HL-60 (cell line): ENCODE data around the gene RHCG.

Source experiments
- DNase-seq, 2 experiments: peaks; one replicate each; pipeline ENCODE4 v3.0.0-alpha.2; 2010 to 2020; ENCODE audit warnings: low read depth in 1 of 2, low spot score in 1 of 2
- H3K27ac ChIP-seq: fragments of 250-450 bp; sonication (Bioruptor Pico); replicated peaks from 2 replicates; pipeline ENCODE4 v1.5.1; 2020; ENCODE audit warnings: mild to moderate bottlenecking, moderate library complexity
- H3K27me3 ChIP-seq: fragments of 250-450 bp; sonication (Bioruptor Pico); 2 replicates; pipeline ENCODE4 v1.5.1; 2021; ENCODE audit warnings: mild to moderate bottlenecking, moderate library complexity; ENCODE audit not compliant: insufficient read depth, poor library complexity, severe bottlenecking
- H3K4me3 ChIP-seq: replicated peaks from 2 replicates; pipeline ENCODE4 v1.5.1; 2011; ENCODE audit warnings: mild to moderate bottlenecking, control low read depth, low read length; ENCODE audit not compliant: insufficient read depth
- CTCF ChIP-seq: IDR thresholded peaks from one replicate; pipeline ENCODE4 v1.5.1; 2011; ENCODE audit warnings: low read length, control low read depth, inconsistent platforms; ENCODE audit not compliant: insufficient read depth
- GABPA ChIP-seq: IDR thresholded peaks from 2 replicates; pipeline ENCODE4 v1.6.1; 2012; ENCODE audit warnings: low read depth
- POLR2AphosphoS5 ChIP-seq: IDR thresholded peaks from 2 replicates; pipeline ENCODE4 v1.6.1; 2012; ENCODE audit warnings: low read depth
- REST ChIP-seq: IDR thresholded peaks from 2 replicates; pipeline ENCODE4 v1.6.1; 2012; ENCODE audit warnings: low read depth; ENCODE audit not compliant: insufficient replicate concordance
- SPI1 ChIP-seq: IDR thresholded peaks from 2 replicates; pipeline ENCODE4 v1.6.1; 2012; ENCODE audit warnings: low read depth, mild to moderate bottlenecking, borderline replicate concordance

The RHCG gene

GRCh38 chr15:89444241-89445225, 51.9 kb downstream of the RHCG start:
- H3K4me3 ChIP-seq: no peak overlapping the region
- no peak for TF ChIP-seq REST
- no peak for TF ChIP-seq GABPA
- TF ChIP-seq SPI1: no peak
- TF ChIP-seq CTCF: no peak
- TF ChIP-seq POLR2AphosphoS5: no peak
- DNase-seq: no peak
- peaks cover 8% of the 10 kb centered on the region for H3K27me3 ChIP-seq
- H3K27ac ChIP-seq: no peak overlapping the region

- peaks cover 7% of the 10 kb centered on the region for H3K27me3 ChIP-seq
- H3K27ac ChIP-seq: no peak overlapping the region
- no peak overlapping the region for H3K4me3 ChIP-seq
- TF ChIP-seq REST (no peak), POLR2AphosphoS5 (no peak), SPI1 (no peak), CTCF (no peak), GABPA (no peak)
- DNase-seq: no peak
Observed at GRCh38 chr15:89443581-89443980, 52.8 kb downstream of the RHCG start.

- no peak for TF ChIP-seq GABPA
- peak; percentile 50 for TF ChIP-seq CTCF
- H3K27ac ChIP-seq: no peak overlapping the region
- no peak overlapping the region for H3K4me3 ChIP-seq
- peak in 1 of 2 experiments; percentile 58 for DNase-seq
- peaks cover 2% of the 10 kb centered on the region for H3K27me3 ChIP-seq
Observed at GRCh38 chr15:89442671-89443307, 53.6 kb downstream of the RHCG start.
